Gastroesophageal sphincter (tissue), 4 donors: ENCODE data around the gene PPP1R2B. TPM values are rescaled to one million over a fixed set of nuclear protein-coding genes. Genes with fewer than 3 reads are reported as not detected.

ENCODE experiments used
- ATAC-seq: fragments of 150-250 bp; one replicate; pipeline ENCODE4 v1.9.1; 2016; ENCODE audit warnings: mild to moderate bottlenecking, moderate library complexity
- H3K27ac ChIP-seq, 4 donors: fragments of 200-600 bp; sonication (generic) in 3 of 4; 1 replicate in 3 of 4; 2 replicates in 1 of 4; pipeline ENCODE4 v1.5.1; 2016 to 2019
- H3K27me3 ChIP-seq: fragments of 200-600 bp; sonication (generic); one replicate; pipeline ENCODE4 v1.5.1; 2019
- H3K36me3 ChIP-seq, 2 donors: fragments of 200-600 bp; sonication (generic); one replicate each; pipeline ENCODE4 v1.5.1; 2019; ENCODE audit warnings: control low read depth in 1 of 2
- H3K4me1 ChIP-seq, 3 donors: fragments of 200-600 bp; sonication (generic); 1 replicate in 2 of 3; 2 replicates in 1 of 3; pipeline ENCODE4 v1.5.1; 2016 to 2019; ENCODE audit warnings: control low read depth in 2 of 3
- H3K4me3 ChIP-seq, 2 donors: fragments of 200-600 bp; sonication (generic); one replicate each; pipeline ENCODE4 v1.5.1; 2019; ENCODE audit warnings: mild to moderate bottlenecking in 1 of 2, moderate library complexity in 1 of 2
- H3K9me3 ChIP-seq, 3 donors: fragments of 200-600 bp; sonication (generic); one replicate each; pipeline ENCODE4 v1.5.1; 2017 to 2019; ENCODE audit warnings: control low read depth in 2 of 3
- CTCF ChIP-seq, 4 experiments: fragments of 200-600 bp in 2 of 4; fragments of 450-650 bp in 2 of 4; sonication (generic) in 1 of 4; IDR thresholded peaks; one replicate each; pipeline ENCODE4 v1.5.1; 2017 to 2019; ENCODE audit warnings: antibody characterized with exemption in 4 of 4, mild to moderate bottlenecking in 2 of 4, moderate library complexity in 2 of 4
- EP300 ChIP-seq: sonication (generic); formaldehyde crosslinking; IDR thresholded peaks from one replicate; pipeline ENCODE4 v1.6.1; 2017; ENCODE audit warnings: antibody characterized with exemption, mild to moderate bottlenecking
- POLR2A ChIP-seq, 2 donors: fragments of 450-650 bp; IDR thresholded peaks; one replicate each; pipeline ENCODE4 v1.6.1; 2017; ENCODE audit warnings: antibody characterized with exemption in 2 of 2, mild to moderate bottlenecking in 2 of 2, moderate library complexity in 1 of 2
- POLR2AphosphoS5 ChIP-seq: sonication (generic); formaldehyde crosslinking; IDR thresholded peaks from one replicate; pipeline ENCODE4 v1.6.1; 2017; ENCODE audit warnings: antibody characterized with exemption
- WGBS, 2 donors: methylation state at CpG; one replicate each; pipeline ENCODE4 v1.1.5; 2018; ENCODE audit warnings: low coverage in 1 of 2; 5-methylcytosine and 5-hydroxymethylcytosine counted together
- total RNA-seq, 4 donors: library from RNA; depleted of rRNA; stranded (reverse); fragments of >200 nt; gene quantifications; one replicate each; pipeline ENCODE4 v1.1.0, GENCODE V29; 2016

Gene PPP1R2B
- total RNA-seq, 4 donors from 2014 or later: 0.13 to 0.15 TPM; not detected in 2

- no peak for ATAC-seq
- Histone ChIP-seq H3K4me1 (no peaks in the 10 kb centered on the region), H3K27me3 (no peaks in the 10 kb centered on the region), H3K4me3 (no peak overlapping the region), H3K36me3 (no peaks in the 10 kb centered on the region), H3K27ac (no peak overlapping the region), H3K9me3 (no peaks in the 10 kb centered on the region)
- 85 to 88% methylated on average over 6 of the region's 6 CpGs for WGBS, 2 donors
- no peak for TF ChIP-seq POLR2AphosphoS5
- TF ChIP-seq CTCF (IDR thresholded peaks at IDR 0.05): peak; percentile 25 to 55 (median 33)
Observed at GRCh38 chr5:156815988-156816599, 34.0 kb upstream of the PPP1R2B start.

GRCh38 chr5:156819537-156819936 is 30.6 kb upstream of the PPP1R2B start:
- no peaks in the 10 kb centered on the region for H3K36me3 ChIP-seq
- H3K27ac ChIP-seq: no peak overlapping the region
- no peaks in the 10 kb centered on the region for H3K27me3 ChIP-seq
- H3K4me3 ChIP-seq: no peak overlapping the region
- peaks cover 0 to 2% (median 0%) of the 10 kb centered on the region in 3 donors for H3K4me1 ChIP-seq
- TF ChIP-seq EP300 (no peak), POLR2A (IDR thresholded peaks at IDR 0.05) (no peak), POLR2AphosphoS5 (no peak), CTCF (IDR thresholded peaks at IDR 0.05) (no peak)
- ATAC-seq: no peak
- WGBS, 2 donors: 75 to 91% methylated on average over 1 to 2 of the region's 3 CpGs
- no peaks in the 10 kb centered on the region for H3K9me3 ChIP-seq

GRCh38 chr5:156819967-156820581 is 30.0 kb upstream of the PPP1R2B start:
- Histone ChIP-seq H3K27ac (no peak overlapping the region), H3K36me3 (no peaks in the 10 kb centered on the region), H3K4me3 (no peak overlapping the region), H3K27me3 (no peaks in the 10 kb centered on the region), H3K9me3 (no peaks in the 10 kb centered on the region), H3K4me1 (peaks cover 0 to 7% (median 0%) of the 10 kb centered on the region in 3 donors)
- no peak for ATAC-seq
- TF ChIP-seq POLR2AphosphoS5 (no peak), EP300 (no peak), CTCF (IDR thresholded peaks at IDR 0.05) (no peak), POLR2A (IDR thresholded peaks at IDR 0.05) (no peak)
- WGBS, 2 donors: 50 to 96% methylated on average over 1 to 4 of the region's 7 CpGs

GRCh38 chr5:156824241-156824640 is 25.9 kb upstream of the PPP1R2B start:
- H3K36me3 ChIP-seq: no peaks in the 10 kb centered on the region
- no peaks in the 10 kb centered on the region for H3K9me3 ChIP-seq
- H3K4me1 ChIP-seq: peaks cover 0 to 8% (median 0%) of the 10 kb centered on the region in 3 donors
- no peaks in the 10 kb centered on the region for H3K27me3 ChIP-seq
- no peak overlapping the region for H3K4me3 ChIP-seq
- WGBS, 2 donors: 92 to 97% methylated on average over 4 of the region's 4 CpGs
- no peak for ATAC-seq
- no peak overlapping the region for H3K27ac ChIP-seq
- no peak for TF ChIP-seq POLR2A (IDR thresholded peaks at IDR 0.05)
- TF ChIP-seq POLR2AphosphoS5: no peak
- TF ChIP-seq CTCF (IDR thresholded peaks at IDR 0.05): no peak
- no peak for TF ChIP-seq EP300

- Histone ChIP-seq H3K4me3 (no peak overlapping the region), H3K4me1 (peaks cover 0 to 8% (median 0%) of the 10 kb centered on the region in 3 donors), H3K27me3 (no peaks in the 10 kb centered on the region), H3K36me3 (no peaks in the 10 kb centered on the region), H3K9me3 (no peaks in the 10 kb centered on the region), H3K27ac (no peak overlapping the region)
- no peak for TF ChIP-seq POLR2A (IDR thresholded peaks at IDR 0.05)
- TF ChIP-seq CTCF (IDR thresholded peaks at IDR 0.05): peak; percentile 38 to 75 (median 65)
- ATAC-seq: no peak
- whole genome bisulfite sequencing, 2 donors: 0% methylated on average over 1 to 2 of the region's 2 CpGs
Observed at GRCh38 chr5:156824800-156825199, 25.3 kb upstream of the PPP1R2B start.
